ENCODE measurements around the gene COL1A1.

Gene COL1A1

DNA sequence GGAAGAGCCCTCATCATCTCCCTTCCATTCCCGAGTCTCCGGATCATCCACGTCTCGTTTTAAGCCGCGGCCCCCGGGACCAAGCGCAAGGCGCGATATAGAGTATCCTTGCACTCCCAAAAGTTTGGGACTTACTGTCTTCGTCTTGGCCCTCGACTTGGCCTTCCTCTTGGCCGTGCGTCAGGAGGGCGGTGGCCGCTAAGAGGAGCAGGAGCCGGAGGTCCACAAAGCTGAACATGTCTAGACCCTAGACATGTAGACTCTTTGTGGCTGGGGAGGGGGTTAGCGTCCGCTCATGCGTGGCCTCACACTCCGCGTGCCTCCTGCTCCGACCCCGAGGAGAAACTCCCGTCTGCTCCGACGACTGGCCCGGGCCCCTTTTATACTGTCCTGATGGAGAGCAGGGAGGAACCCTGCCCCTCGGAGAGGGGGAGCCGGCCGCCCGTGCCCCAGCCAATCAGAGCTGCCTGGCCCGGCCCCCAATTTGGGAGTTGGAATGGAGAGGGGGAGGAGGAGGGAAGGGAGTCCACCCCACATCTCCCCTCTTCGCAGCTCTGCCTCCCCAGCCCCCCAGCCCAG, at the start of gene COL1A1:
COL1A1 (minus strand) TSS at position 356 of the 579 bp plus-strand sequence; CDS start at position 238, 118 bp downstream.
- DNase-seq = no peak

DNA sequence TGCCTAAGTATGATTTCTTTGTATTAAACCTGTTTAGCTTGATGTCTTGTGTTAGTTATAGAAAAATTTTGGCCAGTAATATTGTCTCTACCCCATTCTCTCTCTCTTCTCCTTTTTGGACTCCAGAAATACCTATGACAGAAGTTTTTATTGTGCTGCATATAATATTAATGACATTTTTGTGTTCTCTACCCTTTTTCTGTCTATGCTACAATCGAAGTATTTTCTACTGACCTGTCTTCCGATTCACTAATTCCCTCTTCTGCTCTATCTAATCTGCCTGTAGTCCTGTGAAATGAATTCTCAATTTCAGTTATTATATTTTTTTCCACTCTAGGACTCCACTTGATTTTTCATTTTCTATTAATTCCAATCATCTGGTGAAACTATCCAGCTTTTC, 46.8 kb upstream of the COL1A1 start:
- DNase-seq = no peak

DNA sequence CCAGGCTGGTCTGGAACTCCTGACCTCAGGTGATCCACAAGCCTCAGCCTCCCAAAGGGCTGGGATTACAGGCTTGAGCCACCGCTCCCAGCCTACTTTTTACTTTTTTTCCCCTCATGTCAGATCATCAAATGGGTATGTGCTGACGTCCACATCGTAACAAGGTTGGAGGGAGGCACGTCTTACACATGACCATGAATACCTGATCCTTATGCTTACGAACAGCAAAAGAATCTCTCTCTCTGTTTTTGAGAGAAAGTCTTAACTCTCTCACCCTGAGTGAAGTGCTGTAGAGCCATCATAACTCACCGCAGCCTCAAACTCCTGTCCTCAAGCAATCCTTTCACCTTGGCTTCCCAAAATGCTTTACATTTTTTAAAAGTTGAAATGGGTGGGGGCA, 43.3 kb upstream of the COL1A1 start:
- no peak for DNase-seq

DNA sequence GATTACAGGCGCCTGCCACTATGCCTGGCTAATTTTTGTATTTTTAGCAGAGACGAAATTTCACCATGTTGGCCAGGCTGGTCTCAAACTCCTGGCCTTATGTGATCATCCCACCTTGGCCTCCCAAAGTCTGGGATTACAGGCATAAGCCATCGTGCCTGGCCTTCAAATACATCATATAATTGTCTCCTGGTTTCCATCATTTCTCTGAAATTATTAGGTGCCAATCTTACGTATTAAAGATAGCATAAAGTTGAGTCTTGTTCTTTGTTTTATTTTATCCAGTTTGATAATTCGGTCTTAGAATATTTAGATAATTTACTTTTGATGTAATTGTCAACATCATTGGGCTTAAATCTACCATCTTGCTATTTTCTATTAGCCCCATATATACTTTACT, 40.0 kb upstream of the COL1A1 start:
- no peak for DNase-seq

DNA sequence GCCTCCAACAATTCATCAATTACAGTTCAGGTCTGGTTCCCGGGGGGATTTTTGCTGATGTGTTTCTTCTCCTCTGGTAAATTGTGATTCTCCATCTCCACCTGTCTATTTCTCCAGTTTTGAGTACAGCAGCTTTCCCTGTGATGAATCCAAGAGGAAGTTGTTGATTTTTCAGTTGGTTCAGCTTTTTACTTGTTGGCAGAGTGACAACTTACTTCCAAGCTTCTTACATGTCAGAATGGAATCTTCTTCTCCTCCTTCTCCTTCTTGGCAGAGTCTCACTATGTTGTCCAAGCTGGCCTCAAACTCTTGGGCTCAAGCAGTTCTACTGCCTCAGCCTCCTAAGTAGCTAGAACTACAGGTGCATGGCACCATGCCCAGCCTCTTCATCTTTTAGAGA, 39.4 kb upstream of the COL1A1 start:
- no peak for DNase-seq

DNA sequence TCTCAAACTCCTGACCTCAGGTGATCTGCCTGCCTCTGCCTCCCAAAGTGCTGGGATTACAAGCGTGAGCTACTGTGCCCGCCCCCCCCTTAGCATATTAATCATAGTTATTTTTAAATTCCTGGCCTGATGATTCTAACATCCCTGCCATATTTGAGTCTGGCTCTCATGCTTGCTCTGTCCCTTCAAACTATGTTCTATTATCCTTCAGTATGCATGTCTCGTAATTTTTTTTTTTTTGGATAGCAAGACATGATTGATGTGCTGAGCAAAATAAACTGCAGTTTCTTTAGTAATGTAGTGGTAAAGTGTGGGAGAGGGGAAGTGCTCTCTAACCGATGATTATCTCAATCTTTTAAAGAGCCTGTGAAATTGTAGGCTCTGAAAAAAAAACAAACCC, 38.5 kb upstream of the COL1A1 start:
- no peak for DNase-seq

DNA sequence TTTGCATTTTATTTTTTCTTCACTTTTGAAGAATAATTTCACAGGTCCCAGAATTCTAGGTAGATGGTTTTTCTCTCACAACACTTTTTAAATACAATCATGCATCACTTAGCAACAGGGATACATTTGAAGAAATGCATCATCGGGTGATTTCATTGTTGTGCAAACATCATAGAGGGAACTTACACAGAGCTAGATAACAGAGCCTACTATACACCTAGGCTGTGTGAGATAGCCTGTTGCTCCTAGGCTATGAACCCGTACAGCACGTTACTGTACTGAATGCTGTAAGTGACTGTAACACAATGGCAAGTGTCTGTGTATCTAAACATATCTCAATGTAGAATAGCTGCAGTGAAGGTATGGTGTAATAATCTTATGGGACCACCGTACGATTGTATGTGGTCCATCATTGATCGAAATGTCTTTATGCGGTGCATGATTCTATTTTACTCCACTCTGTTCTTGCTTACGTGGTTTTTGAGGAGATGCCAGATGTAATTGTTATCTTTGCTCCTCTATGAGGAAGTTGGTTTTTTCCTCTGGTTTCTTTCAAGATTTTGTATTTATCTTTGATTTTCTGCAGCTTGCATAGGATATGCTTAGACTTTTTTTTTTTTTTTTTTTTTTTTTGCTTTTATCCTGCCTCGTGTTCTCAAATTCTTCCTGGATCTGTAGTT, 37.3 kb upstream of the COL1A1 start:
- no peak for DNase-seq

DNA sequence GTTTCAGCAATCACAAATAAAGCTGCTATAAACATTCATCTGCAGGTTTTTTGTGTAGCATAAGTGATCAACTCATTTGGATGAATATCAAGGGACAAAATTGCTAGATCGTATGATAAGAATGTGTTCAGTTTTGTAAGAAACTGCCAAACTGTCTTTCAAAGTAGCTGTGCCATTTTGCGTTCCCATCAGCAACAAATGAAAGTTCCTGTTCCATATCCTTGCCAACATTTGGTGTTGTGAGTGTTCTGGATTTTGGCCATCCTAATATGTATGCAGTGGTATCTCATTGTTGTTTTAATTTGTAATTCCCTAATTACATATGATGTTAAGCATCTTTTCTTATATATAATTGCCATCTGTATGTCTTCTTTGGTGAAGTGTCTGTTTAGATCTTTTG, 36.5 kb upstream of the COL1A1 start:
- DNase-seq = no peak

DNA sequence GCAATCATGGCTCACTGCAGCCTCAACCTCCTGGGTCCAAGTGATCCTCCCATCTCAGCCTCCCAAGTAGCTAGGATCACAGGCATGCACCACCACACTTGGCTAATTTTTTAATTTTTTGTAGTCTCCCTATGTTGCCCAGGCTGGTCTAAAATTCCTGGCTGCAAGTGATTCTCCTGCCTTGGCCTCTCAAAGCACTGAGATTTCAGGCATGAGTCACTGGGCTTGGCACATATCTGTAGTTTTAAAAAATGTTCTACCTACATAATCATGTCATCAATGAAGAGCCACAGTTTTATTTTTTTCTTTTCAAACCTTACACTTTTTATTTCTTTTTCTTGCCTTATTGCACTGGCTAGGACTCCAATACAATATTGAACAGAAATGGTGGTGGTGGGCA, 33.1 kb upstream of the COL1A1 start:
- no peak for DNase-seq

DNA sequence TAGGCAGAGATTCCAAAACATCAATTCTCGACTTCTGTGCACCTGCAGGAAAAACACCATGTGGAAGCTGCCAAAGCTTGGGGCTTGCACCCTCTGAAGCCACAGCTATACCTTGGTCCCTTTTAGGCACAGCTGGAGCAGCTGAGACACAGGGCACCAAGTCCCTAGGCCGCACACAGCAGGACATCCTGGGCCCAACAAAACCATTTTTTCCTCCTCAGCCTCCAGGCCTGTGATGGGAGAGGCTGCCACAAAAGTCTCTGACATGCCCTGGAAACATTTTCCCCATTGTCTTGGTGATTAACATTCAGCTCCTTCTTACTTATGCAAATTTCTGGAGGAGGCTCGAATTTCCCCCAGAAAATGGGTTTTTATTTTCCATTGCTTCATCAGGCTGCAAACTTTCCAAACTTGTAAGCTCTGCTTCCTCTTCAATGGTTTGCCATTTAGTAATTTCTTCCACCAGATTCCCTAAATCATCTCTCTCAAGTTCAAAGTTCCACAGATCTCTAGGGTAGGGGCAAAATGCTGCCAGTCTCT, 24.3 kb upstream of the COL1A1 start:
- DNase-seq = no peak

DNA sequence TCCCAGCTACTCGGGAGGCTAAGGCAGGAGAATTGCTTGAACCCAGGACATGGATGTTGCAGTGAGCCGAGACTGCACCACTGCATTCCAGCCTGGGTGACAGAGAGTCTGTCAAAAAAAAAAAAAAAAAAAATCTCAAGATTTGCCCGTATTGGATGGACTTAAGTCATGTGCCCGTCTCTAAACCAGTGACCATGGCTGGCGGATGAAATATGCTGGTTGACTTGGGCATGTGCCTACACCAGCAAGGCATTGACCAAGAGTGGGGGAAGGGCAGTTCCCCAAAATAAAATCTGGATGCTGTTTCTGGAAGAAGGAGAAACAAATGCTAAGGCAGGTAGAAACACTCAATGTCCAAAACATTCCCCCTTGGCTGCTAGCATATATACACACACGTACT, 21.5 kb upstream of the COL1A1 start:
- DNase-seq = no peak

DNA sequence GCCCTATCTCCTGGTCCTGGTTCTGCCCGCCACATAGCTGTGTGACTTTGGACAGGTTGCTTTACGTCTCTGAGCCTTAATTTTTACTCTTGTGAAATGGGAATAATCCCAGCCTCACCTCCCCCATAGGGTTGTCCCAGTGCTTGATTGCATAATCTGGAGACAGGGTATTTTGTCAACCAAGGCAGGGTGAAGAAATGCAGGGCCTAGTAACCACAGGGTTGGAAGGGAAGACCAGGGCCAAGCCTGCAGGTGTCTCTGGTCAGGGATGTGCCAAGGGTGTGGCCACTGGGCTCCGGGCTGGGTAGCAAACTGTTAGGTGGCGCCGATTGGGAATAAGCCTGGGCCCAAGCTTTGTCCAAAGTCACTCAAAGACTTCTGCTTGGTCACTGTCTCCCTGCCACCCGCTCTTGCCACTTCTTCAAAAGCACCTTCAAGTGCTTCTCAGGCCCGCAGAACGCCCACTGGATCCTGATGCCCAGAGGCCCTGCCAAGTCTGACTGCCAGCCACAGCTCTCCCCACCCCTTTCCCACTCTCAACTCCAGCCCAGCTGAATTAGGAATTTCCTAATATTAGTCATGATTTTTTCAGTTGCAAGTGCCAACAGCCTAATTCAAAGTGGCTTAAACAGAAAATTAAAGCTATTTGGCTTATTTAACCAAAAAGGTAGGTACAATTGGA, 20.6 kb upstream of the COL1A1 start:
- no peak for DNase-seq

DNA sequence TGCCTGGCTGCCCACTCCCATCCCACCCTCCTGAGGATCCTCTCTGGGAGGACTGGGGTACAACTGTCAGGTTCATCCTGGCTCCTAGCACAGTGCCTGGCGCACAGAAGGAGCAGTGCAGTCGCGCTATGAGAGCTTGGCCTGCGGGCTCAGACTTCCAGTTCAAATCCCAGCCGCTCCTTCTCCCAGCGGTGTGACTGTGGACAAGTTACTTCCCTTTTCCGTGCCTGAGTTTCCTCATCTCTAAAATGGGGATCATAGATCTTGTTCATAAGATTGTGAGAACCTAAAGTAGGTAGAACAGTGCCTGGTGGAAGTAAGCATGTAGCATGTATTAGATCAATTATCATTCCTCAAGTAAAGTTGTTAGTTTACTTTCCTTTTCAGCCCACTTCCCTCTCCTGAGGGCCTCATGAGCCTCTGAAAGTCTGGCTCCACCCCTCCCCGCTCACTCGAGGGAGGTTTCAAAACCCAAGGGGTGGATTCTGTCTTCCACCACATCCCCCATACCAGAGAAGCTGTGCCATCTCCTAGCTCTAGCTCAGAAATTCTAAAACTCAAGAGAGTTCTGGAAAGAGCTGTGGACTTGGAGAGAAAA, 19.9 kb upstream of the COL1A1 start:
- DNase-seq = no peak

DNA sequence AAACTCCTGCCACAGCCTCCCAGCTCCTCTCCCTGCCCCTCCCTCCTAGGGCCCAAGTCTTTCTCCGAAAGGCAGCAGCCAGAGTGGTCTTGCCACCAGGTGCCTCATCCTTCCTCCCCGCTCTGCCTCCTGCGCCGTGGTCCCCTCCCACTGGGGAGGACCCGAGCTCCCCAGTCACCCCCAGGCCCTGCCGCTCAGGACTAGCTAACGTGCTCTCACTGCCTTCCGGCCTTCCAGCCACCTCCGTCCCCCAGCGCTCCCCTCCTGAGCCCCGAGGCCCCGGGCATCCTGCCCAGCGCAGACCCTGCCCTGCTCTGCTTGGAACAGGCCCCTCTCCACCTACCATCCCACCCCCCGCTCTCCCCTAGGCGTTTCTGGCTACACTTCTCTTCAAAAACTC, 19.4 kb upstream of the COL1A1 start:
- no peak for DNase-seq

DNA sequence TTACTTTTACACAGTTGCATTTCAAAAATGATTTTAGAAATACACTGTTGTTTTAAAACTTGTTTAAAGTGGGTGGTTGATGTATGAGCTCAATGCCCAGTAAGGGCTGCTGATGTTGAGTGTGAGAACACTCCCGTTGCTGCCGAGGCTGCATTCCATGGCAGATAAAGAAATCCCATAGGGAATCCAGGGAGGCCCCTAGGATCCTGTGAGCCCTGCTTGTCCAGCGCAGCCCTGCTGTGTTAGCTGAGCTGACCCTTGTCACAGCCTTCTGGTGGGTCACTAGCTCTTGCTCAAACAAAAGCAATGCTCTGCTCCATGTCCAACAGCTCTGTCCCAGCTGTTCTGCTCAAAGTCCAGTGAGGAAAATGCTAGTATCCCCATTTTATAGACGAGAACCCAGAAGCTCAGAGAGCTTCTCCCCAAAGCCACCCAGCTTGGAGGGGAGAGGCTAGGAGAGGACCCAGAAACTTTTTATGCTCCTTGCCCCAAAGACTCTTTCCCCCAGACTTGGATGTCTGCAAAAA, 18.6 kb upstream of the COL1A1 start:
- DNase-seq = no peak

DNA sequence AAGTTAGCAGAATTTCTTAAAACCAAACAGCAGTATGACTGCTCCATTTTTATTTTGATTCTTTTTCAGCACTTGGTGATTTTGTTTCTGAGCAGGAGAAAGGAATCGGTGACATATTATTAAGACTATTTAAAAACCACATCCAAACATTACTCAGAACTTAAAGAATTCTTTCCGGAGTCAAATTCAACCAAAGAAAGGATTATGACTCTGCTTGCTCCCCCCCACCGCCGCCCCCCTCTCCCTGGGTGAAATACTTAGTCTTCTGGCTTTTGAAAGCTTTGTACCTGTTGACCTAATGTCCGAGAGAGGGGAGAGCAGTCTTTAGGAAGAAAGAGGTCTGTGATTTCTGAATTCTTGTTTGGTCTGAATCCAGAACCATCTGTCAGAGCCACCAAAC, 17.9 kb upstream of the COL1A1 start:
- no peak for DNase-seq

DNA sequence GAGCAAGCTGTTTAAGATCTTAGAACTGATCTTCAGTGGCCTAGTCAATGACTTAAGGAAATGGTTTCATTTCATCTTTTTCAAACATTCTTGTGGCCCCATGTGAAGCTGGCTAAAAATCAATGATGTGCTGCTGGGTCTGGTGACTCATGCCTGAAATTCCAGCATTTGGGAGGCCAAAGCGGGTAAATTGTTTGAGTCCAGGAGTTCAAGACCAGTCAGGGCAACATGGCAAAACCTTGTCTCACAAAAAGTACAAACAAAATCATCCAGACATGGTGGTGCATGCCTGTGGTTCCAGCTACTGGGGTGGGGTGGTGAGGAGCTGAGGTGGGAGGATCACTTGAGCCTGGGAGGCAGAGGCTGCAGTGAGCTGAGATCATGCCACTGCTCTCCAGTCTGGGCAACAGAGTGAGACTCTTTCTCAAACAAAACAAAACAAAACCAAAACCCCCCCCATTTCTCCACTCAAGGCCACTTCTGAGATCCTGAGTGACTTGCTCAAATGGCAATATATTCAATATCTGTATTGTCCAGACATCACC, 17.4 kb upstream of the COL1A1 start:
- no peak for DNase-seq

DNA sequence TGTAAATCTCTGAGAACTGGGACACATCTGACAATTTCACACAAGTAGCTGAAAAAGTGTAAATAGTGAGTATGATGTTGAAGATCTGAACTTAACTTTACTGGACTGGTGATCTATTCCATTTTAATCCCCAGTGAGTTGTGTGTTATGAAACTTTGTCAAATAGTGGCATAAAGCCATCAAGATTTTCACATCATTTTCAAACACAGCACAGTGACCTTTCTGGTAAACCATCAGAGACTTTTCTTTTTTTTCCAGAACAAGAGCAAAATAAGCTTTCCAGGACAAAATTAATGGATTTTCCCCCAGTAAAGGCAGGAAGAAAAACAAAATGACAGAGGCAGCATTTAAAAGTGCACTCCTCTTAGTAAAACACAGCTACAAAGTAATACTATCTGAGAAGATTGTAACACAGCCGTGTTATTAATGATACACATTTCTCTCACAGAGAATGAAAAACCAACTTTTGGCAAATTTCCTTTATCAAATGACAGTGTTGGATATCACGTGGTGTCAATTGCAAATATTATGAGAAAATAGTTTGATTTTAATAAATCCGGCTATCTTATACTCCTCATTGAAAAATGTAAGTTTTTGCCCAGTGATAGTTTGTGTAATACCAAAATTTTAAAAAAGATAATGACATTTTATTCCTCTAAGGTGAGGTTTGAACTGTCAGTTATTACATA, 16.8 kb upstream of the COL1A1 start:
- DNase-seq = no peak

DNA sequence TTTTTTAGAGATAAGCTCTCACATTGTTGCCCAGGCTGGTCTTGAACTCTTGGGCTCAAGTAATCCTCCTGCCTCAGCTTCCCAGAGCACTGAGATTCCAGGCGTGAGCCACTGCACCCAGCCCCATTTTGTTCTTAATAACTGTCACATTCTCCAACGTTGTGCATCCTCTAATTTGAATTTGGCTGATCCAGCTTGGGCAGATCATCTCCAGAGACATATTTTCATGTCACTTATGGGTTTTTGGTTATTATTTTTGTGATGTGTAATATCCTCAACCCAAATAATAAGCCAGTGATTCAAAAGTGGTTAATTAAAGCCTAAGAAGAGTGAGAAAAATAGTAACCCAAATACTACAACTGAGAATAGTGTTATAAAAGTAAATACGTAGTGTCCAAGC, 16.2 kb upstream of the COL1A1 start:
- no peak for DNase-seq

DNA sequence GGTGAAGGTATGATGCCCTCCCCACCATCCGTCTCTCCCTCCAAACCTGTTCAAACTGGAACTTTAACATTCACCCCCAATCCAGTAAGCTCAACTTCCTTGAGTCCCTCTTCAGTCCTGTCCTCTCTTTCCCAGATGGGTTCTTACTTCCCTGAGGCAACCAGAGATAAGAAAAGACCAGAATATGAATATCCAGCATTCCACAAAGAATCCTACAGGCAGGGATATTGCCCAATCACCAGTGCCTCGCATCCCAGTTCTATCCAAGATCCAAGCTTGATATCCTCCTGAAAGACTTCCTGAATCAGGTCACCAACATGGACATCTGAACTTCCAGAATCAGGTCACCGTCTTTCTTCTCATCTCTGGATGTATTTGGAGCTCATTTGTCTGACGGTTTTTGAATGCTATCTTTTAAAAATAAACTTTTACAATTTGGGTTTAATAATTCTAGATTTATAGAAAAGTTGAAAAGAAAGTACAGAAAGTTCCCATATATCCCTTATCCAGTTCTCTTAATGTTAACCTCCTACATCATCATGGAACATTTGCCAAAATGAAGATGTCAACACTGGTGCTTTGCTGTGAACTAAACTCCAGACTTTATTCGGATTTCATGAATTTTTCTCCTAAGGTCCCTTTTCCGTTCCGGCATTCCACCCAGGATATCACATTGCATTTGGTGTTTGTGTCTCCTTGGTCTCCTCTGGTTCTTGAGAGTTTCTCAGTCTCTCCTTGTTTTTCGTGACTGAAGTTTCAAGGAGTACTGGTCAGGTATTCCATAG, 13.7 kb upstream of the COL1A1 start:
- no peak for DNase-seq

All from activated T-cell treated with anti-CD3 and anti-CD28 coated beads for 4 hours (primary cell).